Endometrial microvascular endothelial cells (primary cell): ENCODE measurements around the gene CCND1. TPM values are rescaled to one million over a fixed set of nuclear protein-coding genes. Genes with fewer than 3 reads are reported as not detected.

ENCODE experiments used
- in situ Hi-C: cut with HindIII; loops from 2 replicates; pipeline ENCODE4 v1.10.0; 2017; ENCODE audit warnings: low sequenced_read_pairs, low pct_unique_long_range_greater_than_20kb; ENCODE audit errors: inconsistent ontology term
- total RNA-seq: library from RNA; depleted of rRNA; stranded (reverse); fragments of >200 nt; gene quantifications from one replicate; pipeline ENCODE4 v1.2.3, GENCODE V29; 2015; ENCODE audit errors: inconsistent ontology term

The CCND1 gene
- total RNA-seq, 1 donor from 2014 or later = 339 TPM

DNA sequence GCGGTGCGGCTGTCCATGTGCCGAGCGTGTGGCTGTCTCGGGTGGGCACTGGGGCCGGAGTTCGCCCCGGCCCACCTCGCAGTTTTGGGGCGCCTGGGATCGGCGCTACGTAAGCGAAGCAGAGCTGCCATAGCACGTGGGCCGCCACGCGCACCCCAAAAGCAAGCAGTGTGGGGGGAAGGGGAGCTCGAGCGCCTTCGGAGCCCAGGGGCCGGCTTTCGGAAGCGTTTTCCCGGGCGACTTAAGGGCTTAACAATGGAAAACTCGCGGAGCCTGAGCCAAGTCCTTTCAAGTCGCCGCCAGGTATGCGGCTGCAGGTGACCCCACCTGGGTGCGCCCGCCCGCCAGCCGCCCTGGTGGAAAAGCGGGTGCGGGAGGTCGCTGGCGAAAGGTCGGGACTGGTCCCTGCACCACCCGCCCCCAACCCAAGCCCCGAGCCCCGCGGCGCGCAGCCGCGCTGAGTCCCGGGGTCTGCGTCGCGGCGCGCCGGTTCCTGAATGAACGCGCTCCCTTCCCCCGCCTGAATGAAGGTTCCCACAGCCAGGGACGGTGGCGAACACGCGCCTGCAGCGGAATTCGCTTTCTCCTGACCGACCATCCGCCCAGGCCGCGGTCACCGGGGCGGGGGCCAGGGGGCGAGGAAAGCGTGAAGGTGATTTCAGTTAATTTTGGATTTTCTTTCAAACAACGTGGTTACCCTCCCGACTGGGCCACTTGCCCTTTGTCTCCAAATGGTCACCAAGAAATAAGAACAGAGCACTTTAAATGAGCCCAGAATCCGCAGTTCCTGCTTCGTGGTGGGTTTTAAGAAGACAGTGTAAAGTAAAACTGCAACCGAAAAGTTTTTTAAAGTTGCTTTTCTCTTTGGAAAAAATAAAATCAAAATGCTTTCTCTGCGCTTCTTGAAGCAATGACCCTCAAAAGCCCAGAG is 2.8 kb upstream of the CCND1 start:
- in situ Hi-C loops = no loop called here

DNA sequence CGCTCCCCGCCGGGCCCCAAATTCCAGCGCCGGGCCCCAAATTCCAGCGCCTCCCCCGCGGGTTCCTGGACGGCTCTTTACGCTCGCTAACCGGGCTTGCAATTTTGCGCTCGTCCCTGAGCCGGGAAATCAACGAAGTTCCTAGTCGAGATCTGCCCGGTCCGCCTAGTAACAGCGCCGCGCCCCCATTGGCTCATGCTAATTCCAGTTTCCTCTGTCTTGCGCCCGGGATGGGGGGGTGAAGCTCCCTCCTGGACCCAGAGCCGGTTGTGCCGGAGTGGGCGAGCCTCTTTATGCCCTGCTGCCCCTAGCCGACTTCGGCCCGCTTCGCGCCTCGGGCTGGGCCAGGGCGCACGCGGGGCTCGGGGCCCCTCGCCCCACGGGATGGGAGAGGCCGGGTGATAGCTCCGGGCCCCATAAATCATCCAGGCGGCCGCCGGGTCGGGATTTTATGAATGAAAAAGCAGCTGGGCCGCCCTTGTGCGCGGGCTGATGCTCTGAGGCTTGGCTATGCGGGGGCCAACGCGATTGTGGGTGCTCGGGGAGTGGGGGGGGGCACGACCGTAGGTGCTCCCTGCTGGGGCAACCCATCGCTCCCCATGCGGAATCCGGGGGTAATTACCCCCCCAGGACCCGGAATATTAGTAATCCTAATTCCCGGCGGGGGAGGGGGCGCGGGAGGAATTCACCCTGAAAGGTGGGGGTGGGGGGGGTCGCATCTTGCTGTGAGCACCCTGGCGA is 1.8 kb upstream of the CCND1 start:
- in situ Hi-C loops = no loop called here

DNA sequence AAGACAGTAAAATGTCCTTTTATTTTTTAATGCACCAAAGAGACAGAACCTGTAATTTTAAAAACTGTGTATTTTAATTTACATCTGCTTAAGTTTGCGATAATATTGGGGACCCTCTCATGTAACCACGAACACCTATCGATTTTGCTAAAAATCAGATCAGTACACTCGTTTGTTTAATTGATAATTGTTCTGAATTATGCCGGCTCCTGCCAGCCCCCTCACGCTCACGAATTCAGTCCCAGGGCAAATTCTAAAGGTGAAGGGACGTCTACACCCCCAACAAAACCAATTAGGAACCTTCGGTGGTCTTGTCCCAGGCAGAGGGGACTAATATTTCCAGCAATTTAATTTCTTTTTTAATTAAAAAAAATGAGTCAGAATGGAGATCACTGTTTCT is 1.1 kb upstream of the CCND1 start:
- in situ Hi-C loops = no loop called here

DNA sequence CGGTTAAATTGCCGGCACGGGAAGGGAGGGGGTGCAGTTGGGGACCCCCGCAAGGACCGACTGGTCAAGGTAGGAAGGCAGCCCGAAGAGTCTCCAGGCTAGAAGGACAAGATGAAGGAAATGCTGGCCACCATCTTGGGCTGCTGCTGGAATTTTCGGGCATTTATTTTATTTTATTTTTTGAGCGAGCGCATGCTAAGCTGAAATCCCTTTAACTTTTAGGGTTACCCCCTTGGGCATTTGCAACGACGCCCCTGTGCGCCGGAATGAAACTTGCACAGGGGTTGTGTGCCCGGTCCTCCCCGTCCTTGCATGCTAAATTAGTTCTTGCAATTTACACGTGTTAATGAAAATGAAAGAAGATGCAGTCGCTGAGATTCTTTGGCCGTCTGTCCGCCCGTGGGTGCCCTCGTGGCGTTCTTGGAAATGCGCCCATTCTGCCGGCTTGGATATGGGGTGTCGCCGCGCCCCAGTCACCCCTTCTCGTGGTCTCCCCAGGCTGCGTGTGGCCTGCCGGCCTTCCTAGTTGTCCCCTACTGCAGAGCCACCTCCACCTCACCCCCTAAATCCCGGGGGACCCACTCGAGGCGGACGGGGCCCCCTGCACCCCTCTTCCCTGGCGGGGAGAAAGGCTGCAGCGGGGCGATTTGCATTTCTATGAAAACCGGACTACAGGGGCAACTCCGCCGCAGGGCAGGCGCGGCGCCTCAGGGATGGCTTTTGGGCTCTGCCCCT is 529 bp upstream of the CCND1 start:
- in situ Hi-C loops = no loop called here

DNA sequence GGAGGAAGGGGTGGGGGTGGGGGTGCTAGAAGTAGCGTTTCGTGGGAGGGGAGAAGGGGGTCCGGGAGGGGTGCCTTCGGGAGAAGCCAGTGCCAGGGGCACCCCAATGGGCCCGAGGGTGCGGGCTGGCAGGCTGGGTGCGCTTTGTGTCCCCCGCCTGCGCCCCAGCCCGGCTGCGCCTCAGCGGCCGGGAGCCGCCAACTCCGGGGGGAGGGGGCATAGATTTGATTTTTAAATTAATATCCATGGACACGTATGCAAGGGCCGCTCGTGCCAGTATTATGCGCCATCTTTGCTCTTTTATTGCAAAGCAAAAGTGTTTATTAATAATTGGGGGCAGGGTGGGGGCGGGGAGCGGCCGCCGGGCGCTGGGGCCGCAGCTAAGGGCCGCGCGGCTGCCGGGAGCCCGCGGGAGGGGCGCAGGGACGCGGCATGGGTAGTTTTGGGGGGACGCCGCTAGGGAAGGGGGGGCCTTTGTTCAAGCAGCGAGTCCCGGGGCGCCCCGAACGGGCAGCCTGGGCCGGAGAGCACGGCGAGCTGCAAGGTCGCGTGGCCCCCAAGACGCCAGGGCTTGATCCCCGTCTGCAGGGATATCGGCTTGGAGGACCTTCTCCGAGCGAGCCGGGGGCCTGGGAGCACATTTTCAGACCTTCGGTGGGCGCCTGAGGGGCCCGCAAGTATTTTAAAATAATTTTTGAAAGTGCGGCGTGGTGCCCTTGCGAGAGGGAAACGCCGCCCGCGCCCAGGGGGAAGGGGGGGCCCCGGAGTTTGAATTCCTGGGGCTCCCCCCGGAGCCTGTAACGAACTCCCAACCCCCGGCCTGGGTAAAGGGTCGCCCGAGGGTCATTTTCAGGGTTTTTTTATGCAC is 959 bp downstream of the CCND1 start:
- in situ Hi-C loops = no loop called here

DNA sequence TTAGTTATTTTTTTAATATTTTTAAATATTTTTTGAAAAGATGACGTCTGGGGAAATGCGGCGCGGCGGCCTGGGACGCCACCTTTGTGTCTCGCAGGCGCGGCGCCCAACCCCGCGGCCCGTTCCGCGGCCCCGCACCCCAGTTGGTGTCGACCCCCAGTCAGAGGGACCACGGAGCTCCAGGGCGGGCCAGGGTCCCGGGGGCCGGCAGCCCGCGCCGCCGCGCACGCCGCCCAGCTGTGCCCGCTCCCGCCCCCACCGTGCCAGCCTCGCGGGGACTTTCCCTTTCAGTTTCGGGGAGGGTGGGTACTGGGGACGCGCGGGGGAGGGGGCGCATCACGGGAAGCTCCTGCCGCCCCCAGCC is 1.6 kb downstream of the CCND1 start:
- in situ Hi-C loops = no loop called here

DNA sequence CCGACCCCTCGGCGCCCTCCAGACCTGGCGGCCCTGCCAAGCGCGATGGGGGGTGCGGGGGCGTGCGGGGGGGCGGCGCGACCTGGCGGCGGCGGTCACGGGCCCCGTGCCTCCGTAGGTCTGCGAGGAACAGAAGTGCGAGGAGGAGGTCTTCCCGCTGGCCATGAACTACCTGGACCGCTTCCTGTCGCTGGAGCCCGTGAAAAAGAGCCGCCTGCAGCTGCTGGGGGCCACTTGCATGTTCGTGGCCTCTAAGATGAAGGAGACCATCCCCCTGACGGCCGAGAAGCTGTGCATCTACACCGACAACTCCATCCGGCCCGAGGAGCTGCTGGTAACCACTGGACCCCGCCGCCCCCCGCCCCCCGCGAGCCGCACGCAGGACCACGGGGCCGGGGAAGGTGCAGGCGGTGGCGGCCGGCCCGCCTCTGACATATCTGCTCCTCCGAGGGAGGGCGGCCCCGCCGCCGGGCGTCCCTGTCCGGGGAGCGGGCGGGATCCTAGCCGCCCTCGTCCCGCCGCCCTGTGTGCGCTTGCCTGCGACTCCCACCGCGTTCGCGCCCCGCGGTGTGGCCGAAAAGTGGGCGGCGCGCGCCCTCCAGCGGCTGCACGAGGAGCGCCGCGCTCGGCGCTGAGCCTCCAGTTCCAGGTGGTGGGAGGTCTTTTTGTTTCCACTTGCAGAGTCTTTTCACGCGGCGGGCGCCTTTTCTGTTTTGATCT is 2.1 kb downstream of the CCND1 start:
- in situ Hi-C loops = no loop called here

DNA sequence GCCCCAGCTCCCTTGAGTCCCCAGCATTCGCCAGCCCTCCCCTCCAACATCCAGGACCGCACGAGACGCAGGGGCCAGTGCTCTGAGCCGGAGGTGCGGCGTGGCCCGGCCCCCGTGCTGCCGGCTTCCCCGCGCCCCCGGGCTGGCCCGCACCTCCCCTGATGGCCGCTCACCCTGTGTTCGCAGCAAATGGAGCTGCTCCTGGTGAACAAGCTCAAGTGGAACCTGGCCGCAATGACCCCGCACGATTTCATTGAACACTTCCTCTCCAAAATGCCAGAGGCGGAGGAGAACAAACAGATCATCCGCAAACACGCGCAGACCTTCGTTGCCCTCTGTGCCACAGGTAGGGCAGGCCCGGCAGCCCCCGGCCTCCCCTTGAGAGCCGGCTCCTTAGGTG is 2.7 kb downstream of the CCND1 start:
- in situ Hi-C loops = no loop called here

DNA sequence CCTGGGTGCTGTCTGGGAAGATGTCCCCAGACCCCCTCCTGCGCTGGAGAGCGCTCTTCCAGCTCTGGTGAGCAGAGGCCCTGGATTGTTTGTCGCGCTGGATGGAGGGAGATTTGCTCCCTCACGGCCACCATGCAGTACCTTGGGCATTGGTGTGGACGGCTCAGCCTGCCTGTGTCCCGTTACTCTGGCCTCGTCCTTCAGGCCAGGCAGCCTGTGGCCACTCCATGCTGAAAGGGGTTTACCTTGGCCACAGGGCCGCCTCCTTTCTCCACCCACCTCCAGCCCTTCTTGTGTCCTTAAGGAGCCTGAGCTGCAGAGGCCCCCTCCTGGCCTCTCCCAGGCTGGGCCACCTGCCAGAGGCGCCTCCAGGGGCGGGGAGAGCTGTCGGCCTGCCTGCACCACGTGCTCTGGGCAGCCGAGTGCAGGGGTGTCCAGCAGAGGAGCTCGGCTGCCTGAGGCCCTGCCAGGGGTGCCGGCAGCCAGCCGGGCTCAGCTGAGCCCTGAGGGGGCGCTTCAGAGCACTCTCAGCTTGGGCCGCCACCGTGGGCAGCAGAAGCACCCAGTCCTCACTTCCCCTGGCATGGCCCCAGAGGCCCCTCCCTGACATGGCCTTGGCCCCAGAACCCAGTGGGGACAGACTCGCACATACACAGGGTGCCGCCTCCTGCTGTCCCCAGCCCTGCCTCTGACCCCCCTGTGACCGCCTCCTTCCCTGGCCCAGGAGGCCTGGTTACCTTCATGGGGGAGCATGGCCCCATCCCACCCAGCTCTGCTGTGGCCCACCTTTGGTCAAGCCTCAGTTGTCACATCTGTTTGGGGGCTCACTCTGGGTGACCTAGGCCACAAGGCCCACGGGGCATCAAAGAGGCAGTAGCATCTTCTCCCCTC is 3.4 kb downstream of the CCND1 start:
- in situ Hi-C loops = no loop called here

DNA sequence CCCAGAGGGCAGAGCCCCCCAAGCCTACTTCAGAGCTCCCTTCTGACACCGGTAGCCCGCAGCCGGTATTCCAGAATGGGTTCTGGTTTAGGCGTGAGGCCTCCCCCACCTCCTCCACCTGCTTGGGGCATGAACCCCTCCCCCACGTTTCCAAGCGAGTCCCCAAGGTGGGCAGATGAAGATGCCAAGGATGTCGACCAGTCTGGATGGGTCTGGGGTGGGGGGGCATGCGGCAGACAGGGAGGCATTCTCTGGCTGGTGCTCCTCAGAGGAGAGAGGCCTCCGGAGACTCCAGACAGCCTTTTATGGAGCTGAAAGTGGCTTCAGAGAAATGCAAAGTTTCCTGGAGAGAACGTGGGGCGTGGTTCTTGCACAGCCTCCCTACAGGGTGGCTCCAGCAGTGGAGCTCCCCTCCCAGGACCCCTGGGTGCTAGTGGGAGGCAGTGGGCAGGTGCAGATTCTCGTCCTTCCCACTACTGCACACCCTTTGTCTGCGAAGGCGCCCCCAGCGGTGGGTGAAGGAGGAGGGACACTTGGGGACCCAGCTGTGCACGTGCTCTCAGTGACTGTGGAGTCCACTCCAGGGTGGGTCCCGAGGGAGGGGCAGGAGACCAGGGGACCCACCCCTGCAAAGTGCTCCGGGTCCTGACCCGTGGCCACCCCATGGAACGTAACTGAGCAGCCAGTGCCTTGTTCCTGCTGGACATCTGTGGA is 4.2 kb downstream of the CCND1 start:
- in situ Hi-C loops = no loop called here

DNA sequence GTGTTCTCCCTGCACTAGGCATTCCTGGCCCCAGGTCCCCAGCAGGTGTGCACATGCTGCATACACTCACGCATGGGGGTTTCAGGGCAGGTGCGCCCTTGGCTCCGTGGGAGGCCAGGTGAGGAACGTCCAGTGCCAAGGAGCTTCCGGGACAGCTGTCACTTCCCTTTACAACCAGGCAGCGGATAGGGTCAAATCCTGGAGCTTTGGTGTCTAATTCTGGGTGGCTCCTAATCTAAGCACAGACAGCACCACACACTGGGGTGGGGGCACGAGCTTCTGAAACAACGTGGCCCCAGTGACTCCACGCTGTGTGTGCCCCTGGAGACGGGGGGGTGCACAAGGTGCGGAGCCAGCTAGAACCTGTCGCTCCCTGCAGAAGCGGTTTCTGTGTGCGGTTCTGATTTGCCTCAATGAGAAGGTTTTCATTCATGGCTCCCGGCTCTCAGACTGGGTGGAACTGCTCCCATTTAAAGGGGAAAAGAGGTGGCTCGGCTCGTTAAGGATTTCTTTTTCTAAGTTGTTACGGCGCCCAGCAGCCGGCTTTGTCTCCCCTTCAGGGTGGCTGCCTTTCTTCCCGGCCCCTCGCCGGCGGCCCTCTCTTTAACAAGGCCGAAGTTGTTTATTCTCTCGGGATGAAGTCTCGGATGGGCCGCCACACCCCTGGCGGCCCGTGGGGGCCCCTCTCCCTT is 5.0 kb downstream of the CCND1 start:
- in situ Hi-C loops = no loop called here

DNA sequence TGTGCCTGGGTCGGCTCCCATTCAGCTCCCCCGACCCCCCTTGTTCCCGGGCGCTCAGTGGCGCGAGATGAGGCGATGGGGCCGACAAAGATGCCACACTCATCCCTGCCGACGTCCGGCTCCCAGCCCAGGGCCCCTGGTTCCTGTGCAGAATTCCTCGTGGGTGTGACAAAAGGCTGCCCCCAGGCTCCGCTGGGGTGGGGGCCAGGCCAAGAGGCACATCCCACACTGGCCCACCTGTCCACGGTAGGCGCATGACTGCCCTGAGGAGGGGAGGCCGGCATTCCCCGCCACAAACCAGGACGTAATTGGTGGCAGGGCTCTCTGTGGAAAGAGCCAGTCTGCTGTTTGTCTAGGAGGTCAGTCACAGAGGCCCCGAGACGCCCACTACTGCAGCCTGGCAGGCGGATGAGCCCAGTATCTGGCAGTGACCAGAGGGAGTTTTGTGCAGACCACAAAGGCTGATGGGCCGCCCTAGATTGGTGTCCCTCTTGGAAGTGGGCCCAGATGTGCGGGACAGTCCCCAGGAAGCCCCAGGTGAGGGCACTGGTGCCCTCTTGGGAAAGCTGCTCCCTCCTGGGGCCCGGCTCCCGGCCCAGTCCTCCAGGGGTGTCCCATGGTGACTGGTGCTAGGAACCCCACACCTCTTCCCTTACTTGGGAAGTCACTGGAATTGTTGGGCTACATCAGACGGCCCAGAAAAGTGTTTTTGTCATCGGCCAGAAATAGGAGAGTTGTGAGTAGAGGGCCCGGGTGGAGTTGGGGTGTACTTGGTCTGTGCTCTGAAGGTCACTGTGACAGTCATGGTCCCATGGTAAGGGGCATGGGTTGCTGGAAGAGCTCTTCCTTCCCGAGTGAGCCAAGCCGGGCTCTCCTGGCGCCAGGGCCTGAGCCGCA is 5.8 kb downstream of the CCND1 start:
- in situ Hi-C loops = no loop called here

DNA sequence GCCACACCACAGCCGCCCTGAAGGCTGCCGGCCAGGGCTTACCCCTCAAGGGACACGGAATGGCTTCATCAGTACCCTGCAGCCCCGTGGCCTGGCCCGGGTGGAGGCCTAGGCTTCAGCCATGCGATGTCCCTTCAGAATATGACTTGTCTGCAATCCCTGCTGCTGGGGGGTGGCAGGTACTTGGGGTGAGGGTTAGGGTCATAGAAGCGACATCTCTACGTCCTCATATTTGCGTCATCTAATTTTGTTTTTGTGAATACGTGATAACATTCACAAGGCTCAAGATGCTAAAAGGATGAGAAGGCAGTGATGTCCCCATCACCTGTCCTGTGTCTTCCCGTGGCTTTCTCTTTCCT is 6.4 kb downstream of the CCND1 start:
- in situ Hi-C loops = no loop called here

DNA sequence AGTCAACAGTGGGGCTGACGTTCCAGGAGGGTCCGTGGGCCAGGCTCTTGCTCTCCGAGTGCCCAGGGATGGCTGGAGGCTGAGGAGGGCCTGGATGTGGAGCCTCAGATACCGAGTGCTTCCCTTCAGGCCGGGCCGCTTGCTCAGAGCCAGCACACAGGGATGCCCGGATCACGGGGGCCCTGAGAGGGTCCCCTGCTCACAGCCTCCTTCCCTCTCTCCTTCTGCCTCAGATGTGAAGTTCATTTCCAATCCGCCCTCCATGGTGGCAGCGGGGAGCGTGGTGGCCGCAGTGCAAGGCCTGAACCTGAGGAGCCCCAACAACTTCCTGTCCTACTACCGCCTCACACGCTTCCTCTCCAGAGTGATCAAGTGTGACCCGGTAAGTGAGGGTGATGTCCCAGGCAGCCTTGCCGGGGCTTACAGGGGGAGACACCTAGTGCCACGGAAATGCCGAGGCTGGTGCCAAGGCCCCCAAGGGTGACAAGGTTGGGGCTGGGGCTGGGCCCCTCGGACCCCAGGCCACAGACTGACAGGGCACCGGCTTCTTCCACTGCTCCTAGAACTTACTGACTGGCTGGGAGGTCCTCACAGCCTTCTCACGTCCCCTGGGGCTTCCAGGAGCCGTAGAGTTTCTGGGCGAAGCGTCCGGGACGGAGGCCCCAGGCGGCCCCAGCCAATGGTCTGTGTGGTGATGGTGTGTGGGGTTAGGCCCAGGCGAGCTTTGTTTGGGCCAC is 7.0 kb downstream of the CCND1 start:
- in situ Hi-C loops = no loop called here
